ENCODE data around the gene SLC16A6. TPM values are rescaled to one million over a fixed set of nuclear protein-coding genes. Genes with fewer than 3 reads are reported as not detected.
"Not testable (repeated sequence)": the region's sequence is repeated elsewhere in the genome, so short reads cannot be mapped to it uniquely, and the experiment has no call there.

The SLC16A6 gene
- total RNA-seq, 1 donor from 2014 or later, result 1.1 TPM

DNA sequence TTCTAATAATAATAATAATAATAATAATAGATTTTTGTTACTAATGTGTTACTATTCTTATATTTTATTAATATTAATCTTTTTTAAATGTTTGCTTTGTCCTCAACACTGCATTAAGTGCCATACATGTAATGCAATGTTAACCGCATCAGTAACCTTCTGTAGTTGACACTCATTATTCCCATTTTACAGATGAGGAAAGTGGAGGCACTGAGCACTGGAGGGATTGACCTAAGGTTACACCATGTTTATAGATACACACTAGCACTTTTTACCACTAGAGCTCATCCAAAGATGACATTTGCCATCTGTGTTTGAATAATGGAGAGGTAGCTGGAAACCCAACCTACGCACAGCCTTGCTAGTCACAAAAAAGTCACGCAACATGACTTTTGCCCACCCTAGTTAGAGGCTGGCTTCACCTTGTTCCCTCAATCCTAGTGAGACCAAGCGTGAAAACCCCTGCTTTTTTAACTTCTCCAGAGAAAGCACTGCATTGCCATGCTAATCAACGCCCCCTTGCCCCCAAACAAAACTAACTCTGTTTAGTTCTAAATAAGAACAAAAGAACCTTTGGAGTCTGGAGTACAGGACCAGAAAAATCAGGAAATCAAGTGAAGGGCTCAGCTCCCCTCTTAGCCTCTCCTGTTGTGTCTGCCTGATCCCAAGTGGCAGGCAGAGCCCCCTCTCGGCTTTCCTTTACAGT, 2.7 kb upstream of the SLC16A6 start:
- intact Hi-C loops (cut with DNase I), result no loop called here
- DNase-seq (ENCODE audit: low spot score) (no peak), ATAC-seq (no peak)

DNA sequence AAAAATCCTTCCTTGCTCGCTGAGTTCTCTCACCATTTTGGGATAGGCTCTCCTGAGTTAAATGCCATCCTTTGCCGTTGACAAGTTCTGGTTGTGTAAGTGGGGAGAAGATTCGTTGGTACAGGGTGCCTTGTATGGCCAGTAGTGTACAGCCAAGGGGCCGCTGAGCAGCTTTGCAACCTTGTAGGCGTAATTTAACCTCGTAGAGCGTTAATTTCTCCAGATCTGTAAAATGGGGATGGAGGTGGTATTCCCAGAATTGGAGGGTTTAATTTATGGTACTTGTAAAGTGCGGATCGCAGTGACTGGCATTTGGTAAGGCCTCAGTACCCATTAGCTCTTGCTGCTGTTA, 1.7 kb upstream of the SLC16A6 start:
- intact Hi-C loops (cut with DNase I), result no loop called here
- DNase-seq (ENCODE audit: low spot score), result no peak
- ATAC-seq, result no peak

DNA sequence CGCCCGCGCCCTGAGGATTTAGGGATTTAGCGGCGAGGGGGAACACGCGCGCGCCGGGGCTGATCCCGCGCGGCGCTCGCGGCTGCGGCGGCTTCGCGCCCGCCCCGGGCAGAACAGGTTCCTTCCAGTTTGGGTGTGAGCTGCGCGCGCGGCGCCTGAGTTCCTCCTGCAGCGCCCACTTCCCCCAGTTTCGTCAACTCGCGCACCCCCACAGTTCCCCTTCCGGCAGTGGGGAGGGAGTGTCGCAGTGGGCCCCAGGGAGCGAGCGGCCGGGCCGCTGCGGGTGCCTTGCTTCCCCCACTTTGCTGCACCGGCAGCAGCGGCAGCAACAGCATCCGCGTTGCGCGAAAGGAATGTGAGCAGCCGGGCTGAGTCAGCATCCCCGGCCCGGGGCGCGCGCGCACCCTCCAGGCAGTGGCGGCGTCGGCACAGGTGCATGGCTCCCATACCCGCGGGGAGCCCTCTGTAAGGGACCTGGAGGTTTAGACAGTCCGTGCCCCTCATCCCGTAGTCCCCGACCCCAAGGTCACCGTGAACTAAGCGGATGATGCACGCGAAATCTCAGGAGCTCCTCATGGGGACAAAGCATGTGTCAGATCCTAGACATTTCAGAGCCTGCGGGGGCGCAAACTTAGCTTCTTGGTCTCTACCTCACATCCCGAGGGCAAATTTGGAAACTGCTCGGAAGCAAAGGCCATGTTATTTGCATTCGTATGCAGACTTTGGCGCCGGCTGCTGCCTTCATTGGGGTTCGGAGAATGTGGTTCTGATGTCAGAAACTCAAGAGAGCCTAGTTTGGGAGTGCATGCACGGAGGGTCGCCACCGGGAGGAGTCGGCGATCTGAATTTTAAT, 1.1 kb upstream of the SLC16A6 start:
- ATAC-seq (peak; percentile 85), DNase-seq (ENCODE audit: low spot score) (peak; percentile 83)
- intact Hi-C loops (cut with DNase I), result no loop called here

DNA sequence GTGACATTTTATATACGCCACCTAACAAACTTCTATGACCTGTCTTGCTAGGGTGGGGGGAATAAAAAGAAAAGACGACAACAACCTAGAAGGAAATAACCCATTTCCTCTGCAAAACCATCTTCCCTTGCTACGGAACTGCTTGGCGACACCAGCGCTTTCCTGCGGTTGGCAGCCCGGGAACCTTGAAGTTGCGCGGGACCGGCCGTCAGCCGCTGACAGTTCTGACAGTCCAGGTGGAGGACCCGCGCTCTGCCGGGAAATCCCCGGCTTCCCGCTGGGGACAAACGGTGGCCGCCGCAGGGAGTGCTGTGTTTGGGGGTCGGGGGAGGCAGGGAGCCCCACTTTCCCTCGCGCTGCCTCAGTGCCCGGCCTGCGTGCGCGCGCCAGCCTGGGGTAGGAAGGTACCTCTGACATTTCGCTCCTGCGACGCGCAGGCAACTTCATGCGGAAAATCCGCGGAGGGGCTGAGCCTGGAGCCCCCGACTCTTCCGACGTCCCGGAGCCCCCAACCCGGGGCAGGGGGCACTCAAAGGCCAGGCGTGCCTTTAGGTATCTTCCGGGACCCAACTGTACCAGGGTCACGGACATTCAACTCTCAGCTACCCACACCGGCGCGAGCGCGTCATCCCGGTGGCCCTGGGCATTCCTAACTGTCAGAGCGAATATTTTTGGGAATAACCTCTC, 516 bp downstream of the SLC16A6 start:
- DNase-seq (ENCODE audit: low spot score), result peak; percentile 62

DNA sequence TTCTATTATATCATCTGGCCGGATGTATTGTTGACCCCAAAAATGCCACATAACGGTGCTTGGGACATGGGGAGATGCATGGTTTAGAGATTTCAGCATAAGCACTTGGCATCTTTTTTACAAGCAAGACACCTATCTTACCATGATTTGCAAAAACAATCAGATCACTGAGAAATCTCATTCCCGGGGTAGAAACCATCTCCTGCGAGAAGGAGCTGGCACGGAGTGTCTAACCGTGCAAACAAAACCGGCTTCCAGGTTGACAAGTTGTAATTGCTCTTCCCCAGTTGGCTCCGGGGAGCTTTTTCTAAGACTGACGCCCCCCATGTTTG, 1.0 kb downstream of the SLC16A6 start:
- no peak for DNase-seq (ENCODE audit: low spot score)
- no peak for ATAC-seq
- intact Hi-C loops (cut with DNase I), result no loop called here

More for the DNA sequence above, 516 bp downstream of the SLC16A6 start:
- intact Hi-C loops (cut with DNase I), result no loop called here
- peak; percentile 18 for ATAC-seq

DNA sequence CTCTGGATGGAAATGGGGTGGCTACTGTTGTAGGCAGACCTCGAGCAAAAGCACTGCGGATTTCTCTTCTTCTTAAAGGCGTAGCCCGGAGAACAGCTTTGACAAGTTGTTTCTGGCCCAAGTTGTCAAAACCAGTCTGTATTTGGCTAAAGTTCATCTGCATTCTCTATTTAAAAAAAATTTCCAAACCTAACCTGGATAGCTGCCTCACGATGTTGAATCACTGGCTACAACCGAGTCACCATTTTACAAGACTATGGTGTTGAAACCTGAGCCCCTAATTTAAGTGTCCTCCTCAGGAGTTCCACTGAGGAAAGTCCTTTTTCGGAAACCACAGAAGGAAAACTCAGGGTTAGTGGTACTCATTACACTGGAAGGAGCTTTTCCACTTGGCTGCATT, 1.5 kb downstream of the SLC16A6 start:
- DNase-seq (ENCODE audit: low spot score), result no peak
- intact Hi-C loops (cut with DNase I), result no loop called here
- no peak for ATAC-seq

DNA sequence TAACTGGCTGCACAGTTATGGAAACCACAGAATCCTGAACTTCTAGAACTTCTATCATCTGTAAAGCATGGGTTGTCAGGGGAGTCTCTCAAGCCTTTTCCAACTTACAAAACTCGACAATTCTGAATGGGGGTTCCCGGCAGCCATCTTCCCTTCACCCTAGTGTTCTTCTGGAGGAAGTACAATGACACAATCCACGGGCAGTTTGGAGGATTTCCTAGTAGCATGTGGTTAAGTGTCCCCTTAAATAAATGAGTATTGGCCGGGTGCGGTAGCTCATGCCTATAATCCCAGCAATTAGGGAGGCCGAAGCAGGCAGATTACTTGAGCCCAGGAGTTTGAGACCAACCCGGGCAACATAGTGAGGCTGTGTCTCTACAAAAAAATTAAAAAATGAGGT, 2.1 kb downstream of the SLC16A6 start:
- ATAC-seq (no peak), DNase-seq (ENCODE audit: low spot score) (no peak)
- intact Hi-C loops (cut with DNase I), result no loop called here

DNA sequence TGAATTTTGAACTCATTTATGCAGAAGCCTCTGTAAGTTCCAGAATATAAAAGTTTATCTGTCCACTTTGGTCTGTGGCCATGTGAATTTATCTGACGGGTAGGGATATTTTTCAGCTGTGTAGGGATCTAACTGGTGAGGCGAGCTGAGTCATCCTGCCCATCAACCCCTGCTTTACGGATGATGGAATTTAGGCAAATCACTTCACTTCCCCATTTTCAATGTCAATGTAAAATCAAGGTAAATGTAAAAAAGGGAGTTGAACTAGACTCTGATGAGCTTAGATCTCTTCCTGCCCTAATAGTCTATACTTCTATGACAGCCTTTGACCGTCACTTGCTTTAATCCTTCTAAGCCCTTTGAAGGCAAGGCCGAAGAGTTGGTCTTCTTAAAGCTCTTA, 2.6 kb downstream of the SLC16A6 start:
- ATAC-seq (no peak), DNase-seq (ENCODE audit: low spot score) (no peak)
- intact Hi-C loops (cut with DNase I), result no loop called here

DNA sequence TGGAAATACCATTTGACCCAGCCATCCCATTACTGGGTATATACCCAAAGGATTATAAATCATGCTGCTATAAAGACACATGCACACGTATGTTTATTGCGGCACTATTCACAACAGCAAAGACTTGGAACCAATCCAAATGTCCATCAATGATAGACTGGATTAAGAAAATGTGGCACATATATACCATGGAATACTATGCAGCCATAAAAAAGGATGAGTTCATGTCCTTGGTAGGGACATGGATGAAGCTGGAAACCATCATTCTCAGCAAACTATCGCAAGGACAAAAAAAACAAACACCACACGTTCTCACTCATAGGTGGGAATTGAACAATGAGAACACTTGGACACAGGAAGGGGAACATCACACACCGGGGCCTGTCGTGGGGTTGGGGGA, 9.0 kb downstream of the SLC16A6 start:
- DNase-seq (ENCODE audit: low spot score); intact Hi-C loops (cut with DNase I); ATAC-seq: not testable (repeated sequence)

DNA sequence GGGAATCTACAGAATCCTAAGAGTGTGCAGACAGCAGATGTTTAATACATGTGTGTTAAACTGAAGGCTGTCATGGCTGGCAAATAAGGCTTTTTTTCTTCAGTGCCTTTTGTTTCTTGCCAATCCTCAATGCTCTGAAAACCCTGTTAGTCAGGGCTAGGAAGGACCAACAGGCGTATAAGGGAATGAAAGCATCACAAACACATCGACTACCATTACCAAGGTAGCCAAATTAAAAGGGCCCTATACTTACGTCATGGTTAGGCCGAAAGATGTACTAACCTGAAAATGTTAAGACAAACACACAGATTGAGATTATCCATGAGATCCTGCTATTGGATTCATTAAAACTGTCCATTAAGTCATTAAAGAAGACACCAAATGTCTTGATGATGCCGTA, 13.1 kb downstream of the SLC16A6 start:
- DNase-seq (ENCODE audit: low spot score) (no peak), ATAC-seq (no peak)
- intact Hi-C loops (cut with DNase I), result no loop called here

DNA sequence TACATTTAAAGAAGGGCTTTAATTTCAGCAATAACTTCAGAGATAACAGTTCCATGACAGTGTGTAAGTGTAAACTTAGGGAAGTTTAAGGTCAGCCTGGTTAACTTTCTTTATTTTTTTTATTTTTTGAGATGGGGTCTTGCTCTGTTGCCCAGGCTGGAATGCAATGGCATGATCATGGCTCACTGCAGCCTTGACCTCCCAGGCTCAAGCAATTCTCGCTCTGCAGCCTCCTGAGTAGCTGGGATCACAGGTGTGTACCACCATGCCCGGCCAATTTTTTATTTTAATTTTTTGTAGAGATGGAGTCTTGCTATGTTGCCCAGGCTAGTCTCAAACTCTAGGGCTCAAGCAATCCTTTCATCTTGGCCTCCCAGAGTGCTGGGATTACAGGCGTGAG, 14.6 kb downstream of the SLC16A6 start:
- ATAC-seq; intact Hi-C loops (cut with DNase I); DNase-seq (ENCODE audit: low spot score): not testable (repeated sequence)

DNA sequence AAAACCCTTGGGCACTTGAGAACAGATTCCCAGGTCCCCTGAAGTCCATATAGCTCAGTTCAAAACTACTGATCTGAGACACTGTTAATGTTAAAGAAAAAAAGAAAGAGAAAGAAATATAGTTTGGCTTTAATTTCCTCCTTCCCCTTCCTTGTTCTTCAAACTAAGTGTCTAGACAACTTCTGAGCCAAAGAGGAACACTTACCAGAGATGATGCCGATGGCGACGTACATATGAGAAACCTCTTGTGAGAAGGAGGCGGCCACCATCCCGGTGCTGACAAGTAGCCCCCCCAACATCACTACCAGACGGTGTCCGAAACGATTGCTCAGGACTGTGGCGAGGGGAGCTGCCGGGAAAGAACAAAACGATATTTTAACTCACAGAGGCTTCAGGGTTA, 17.2 kb downstream of the SLC16A6 start:
- intact Hi-C loops (cut with DNase I), result no loop called here
- ATAC-seq, result no peak
- DNase-seq (ENCODE audit: low spot score), result no peak

DNA sequence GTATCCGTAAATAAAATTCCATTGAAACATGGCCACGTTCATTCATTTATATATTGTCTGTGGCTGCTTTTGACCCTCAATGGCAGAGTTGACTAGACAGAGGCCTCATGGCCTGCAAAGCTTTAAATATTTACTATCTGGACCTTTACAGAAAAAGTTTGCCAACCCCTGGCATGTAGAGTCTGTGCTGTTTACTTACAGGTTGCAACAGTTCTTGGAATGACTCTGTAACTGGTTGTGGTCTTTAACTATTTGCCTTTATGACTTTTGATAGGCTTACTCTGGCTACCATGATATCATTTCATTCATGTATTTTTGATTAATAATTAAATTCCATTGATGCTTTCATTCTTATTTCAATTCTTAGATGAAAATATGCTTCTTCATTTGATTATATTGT, 25.1 kb downstream of the SLC16A6 start:
- ATAC-seq; DNase-seq (ENCODE audit: low spot score): not testable (repeated sequence)
- intact Hi-C loops (cut with DNase I), result loop anchor here (10.0 kb wide), 1 partner anchor 199 kb away; no protein-coding TSS in a partner anchor

DNA sequence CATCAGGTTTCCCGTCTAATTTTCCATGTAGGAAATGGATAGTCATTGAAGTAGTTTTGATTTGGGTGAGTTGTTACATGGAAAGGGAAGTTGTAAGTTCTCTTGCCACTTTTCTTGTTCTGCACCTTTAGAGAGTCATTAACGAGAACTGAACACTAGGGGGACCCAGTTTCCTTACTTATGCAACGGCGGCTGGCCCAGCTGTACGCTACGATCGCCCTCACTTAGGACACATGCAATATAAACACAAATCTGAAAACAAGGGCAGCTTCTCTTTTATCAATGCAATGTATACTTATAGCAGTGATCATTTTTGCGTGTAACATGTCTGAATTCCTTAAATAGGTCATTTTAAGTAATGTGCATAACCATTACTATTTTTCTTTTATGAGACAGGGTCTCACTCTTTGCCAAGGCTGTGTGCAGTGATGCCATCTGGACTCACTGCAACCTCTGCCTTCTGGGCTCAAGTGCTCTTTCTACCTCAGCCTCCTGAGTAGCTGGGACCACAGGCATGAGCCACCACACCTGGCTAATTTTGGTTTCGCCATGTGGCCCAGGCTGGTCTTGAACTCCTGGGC, 27.7 kb downstream of the SLC16A6 start:
- not testable (repeated sequence) for DNase-seq (ENCODE audit: low spot score)
- intact Hi-C loops (cut with DNase I), result loop anchor here (10.0 kb wide), 1 partner anchor 202 kb away; no protein-coding TSS in a partner anchor
- peak; percentile 87 for ATAC-seq

DNA sequence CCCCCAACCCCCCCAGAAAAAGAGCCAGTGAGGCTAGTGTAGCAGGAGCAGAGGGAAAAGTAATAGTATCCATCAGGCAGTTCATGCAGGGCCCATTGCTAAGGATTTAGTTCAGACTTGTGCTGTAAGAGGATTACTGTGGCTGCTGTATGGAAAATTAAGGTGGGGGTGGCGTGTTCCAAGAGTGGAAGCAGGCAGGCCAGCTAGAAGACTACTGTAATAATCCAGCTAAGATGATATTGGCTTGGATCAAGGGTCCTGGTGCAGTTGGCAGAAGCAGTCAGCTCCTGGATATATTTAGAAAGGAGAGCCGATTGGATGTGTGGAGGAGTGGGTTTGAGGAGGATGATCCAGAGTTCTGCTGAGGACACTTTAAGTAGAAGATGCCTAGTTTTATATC, 28.5 kb downstream of the SLC16A6 start:
- intact Hi-C loops (cut with DNase I), result loop anchor here (10.0 kb wide), 1 partner anchor 202 kb away; no protein-coding TSS in a partner anchor
- DNase-seq (ENCODE audit: low spot score); ATAC-seq: not testable (repeated sequence)

DNA sequence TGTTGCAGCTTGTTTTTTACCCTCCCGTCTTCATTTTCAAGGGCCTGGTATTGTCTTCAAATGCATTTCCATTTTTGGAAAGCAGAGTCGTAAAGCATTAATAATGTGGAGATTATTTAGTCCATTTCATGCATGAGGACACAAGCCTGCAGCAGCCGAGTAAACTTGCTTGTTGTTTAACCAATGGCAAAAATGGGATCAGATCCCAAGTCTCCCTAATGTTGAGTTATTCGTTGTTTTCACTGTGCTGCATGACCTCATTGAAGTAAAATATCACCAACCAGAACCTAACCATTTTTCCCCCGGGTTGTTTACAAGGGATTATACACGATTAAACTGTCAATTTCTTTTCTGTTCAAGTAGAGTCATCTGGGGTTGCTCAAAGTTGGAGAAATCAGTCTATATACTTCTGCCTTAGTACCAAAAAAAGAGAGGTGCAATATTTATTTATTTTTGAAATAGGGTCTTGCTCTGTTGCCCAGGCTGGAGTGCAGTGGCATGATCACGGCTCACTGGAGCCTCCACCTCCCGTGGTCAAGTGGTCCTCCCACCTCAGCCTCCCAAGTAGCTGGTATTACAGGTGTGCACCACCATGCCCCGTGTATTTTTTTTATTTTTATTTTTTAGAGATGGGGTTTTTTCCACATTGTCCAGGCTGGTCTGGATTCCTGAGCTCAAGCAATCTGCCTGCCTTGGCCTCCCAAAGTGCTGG, 30.7 kb downstream of the SLC16A6 start:
- ATAC-seq (no peak), DNase-seq (ENCODE audit: low spot score) (no peak)
- intact Hi-C loops (cut with DNase I), result loop anchor here (10.0 kb wide), 1 partner anchor 205 kb away; no protein-coding TSS in a partner anchor

DNA sequence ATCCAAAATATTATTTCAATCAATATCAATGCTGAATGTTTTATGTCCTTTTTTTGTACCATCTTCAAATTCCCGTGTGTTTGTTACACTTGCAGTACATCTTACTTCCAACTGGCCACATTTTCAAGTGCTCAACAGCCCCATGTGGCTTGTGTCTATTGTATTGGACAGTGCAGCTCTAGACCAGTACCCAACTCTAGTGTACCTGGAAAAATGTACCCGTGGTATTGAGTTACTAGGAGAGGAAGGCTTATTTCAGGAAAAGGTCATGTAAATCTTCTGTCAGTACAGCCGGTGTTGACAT, 31.3 kb downstream of the SLC16A6 start:
- DNase-seq (ENCODE audit: low spot score); ATAC-seq; intact Hi-C loops (cut with DNase I): not testable (repeated sequence)

DNA sequence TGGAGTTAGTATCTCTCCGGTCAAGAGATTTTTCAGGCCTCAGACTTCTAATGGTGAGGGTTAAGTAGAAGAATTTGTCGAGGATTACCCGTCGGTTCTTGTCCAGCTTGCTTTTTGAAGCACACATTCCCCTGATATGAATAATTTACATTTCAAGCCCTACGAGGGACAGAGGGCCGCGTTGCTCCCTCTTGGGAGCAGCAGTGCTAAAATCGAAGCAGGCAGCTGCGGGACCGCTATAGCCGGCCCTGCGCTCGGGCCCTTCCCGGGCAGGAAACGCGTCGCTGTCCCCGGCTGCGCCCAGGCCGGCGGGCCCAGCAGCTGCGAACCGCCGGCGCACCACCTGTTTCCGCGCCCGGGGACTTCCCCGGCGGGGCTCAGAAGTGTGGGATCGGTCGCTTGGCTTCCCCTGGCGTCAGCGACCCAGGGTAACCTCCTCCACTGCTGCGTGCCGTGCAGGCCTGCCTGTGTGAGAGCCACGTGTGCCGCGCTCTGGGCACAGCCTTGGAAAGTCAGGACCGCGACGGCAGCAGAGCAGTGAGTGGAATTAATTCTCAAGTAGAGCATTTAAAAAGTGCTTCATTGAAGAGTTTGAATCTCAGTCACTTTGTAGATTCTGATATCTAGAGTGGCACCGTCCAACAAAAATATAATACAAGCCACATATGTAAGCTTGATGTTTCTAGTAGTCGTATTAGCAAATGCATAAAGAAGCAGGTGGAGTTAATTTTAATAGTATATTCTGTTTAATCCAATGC, 31.9 kb downstream of the SLC16A6 start:
- intact Hi-C loops (cut with DNase I), result not testable (repeated sequence)
- DNase-seq (ENCODE audit: low spot score) (peak; percentile 70), ATAC-seq (peak; percentile 88)
